Stimulated activated CD8-positive, alpha-beta memory T cell treated with anti-CD3 and anti-CD28 coated beads, Interleukin-2, amount 100 ng/mL, for 48 hours (primary cell): ENCODE data around the gene NME3.

Source experiments
- DNase-seq, 2 donors: peaks; one replicate each; pipeline ENCODE4 v3.0.0-alpha.2; 2020; ENCODE audit warnings: low read depth in 2 of 2

Gene NME3

DNA sequence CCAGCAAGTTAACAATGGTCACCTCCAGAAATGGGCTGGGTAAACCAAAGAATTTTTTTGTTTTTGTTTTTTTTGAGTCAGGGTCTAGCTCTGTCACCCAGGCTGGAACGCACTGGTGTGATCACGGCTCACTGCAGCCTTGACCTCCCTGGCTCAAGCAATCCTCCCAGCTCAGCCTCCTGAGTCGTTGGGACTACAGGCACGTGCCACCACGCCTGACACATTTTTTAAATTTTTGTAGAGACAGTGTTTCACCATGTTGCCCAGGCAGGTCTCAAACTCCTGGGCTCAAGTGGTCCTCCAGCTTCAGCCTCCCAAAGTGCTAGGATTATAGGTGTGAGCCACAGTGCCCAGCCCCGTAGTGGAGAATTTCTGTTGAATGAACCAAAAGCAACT lies 9.3 kb upstream of the NME3 start:
- DNase-seq, result no peak

DNA sequence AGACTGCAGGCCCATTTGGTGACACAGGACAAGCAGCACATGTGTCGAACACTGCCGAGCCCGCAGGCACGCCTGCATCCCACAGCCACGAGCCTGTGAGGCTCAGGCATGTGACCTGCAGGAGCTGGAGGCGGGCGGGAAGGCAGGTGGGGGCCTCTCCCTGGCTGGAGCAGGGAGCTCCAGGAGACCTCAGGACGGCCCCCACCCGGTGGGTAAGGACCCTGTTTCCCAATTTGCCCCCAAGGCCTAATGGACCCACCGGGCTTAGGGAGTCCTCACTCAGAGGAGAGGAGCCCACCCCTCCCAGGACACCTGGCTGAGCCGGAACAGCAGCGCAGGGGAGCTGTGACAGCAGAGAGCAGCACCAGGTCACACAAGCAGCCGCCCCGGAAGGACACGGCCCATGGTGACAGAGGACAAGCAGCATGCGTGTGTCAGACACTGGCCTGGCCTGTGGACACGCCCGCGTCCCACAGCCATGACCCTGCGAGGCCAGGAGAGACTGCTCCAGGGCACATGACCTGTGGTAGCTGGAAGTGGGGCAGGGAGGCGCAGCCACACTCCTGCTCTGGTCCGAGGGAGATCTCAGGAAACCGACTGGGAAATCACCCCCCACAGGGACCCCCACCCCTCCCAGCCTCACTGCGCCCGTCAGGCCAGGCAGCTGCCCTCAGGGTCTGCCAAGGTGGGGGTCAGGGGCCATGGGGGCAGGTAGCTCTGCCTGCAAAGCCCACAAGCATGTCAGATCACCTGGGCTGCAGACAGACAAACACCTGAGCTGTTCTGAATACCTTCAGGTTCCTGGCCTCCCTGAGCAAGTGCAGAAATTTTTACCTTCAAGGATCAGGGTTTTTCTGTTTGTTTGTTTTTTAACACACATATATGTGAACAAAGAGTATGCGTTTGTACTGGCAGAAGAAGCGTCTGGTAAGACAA lies 8.7 kb upstream of the NME3 start:
- no peak for DNase-seq

DNA sequence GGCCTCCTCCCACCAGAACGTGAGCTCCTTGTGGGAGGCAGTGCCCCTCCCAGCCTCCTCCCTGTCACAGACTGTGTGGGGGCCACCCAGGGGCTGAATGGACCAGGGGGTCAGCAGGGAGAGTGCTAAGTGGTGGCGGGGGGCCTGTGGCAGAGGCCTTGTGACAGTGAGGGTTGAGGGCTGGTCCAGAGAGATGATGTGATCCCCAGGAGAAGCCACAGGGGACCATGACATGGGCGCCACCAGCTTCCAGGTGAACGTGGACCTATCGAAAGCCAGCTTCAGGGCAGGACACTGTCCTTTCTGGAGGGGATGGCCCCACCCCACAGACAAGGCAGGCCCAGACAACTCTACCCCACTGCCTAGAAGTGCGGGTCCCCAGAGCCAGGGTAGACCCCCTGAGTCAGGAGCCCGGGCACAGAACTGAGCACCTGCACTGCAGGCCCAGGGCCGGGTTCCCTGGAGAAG lies 7.9 kb upstream of the NME3 start:
- no peak for DNase-seq

DNA sequence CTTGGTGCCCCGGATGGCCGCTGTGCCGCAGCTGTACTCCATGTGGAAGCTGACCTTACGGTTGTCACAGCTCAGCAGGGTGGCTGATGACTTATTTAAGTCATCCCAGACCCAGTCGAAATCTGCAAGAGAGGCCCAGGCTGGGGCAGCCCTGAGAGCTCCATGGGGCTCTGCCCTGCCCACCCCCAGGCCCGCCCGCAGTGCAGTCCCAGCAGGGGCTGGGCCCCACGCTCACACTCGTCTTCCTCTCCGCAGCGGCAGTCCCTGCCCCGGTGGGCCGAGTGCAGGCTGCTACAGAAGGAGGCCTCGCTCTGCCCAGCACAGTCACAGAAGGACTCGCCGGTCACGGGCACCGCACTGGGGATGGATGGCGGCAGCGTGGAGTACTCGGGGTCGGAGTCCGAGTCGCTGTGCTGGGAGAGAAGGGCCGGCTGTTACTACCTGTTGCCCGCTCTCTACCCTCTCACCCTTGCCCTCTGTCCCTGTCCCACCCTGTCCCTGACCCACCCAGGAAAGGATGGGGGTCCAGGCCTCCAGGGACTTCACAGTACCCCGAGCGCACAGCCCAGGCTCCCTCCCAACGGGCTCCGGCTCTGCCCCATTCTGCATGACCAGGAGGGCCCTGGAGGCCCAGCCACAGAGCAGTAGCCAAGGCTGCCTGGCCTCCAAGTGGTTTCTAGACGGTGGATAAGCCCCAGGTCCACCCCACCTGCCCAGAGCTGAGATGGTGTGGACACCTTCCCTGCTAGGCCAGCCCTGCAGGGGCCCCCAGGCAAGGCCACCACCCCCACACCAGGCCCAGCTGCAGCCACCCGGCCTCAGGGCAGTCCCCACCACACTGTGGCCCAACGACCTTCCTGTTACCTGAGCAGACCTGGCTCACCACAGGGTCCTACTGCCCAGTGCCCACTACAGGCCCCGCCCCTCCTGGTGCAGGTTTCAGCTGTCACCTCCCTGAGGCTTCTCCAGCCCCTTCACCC lies 7.1 kb upstream of the NME3 start:
- no peak for DNase-seq

DNA sequence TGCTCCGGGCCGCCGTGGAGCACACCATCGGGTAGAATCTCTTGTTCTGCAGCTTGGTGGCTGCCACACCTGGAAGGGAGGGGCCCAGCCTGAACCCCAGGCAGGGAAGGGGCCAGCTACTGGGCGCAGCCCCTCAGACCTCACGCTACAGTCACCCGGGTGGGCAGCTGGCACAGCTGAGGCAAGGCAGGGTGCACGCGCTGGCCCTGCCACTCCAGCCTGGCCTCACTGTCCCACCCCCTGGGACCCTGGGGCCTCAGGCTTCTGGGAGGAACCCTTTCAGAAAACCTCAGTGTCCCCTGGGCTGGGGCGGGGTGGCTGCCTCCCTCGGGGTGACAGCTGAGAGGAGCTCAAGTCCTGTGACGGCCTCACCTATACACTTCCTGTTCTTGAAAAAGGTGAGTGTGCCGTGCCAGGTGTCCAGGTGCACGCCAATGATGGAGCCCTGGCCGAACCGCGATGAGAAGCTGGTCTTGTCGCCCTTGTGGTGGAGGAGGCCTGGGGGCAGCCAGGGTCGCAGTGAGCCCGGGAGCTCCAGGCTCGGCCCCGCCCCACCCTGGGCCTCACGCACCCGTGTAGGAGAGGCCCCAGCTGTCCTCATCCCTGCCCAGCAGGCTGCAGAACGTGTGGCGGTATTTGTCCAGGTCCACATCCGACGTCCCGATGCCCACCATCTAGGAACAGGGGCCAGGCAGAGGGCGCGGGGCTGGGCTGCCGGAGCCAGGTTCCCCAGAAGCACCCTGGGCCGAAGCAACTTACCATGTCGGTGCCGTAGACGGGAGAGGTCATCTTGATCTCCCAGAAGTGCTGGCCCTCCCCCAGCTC lies 6.2 kb upstream of the NME3 start:
- no peak for DNase-seq

DNA sequence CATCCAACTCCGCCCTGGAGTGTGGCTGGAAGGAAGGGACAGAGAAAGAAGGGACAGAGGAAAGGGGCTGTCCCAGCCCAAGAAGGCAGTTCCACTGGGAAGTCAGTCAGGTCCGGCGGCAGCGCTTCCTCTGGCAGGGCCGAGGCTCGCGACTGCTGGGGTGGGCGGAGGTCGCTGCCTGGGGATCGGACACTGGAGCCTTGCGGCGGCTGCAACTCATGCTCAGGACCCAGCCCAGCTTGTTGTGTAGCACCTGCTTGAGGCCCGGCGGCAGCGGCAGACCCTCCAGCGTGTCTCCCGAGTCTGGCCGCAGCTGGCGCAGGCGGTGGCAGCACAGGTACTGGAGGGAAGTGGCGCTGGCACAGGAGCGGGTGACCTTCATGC lies 5.6 kb upstream of the NME3 start:
- DNase-seq, result no peak

DNA sequence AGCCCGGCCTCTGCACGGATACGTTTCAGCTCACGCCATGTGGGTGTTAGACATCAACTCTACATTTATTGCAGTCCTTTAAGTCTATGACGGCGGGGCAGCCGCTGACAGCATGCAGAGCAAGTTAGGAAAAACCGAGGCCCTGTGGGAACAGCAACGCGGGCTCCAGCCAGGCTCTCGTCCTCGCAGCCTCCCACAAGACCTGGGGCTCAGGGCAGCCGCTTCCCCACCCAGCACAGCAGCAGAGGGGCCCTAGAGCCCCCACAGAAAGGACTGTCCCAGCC lies 5.3 kb upstream of the NME3 start:
- DNase-seq, result no peak

DNA sequence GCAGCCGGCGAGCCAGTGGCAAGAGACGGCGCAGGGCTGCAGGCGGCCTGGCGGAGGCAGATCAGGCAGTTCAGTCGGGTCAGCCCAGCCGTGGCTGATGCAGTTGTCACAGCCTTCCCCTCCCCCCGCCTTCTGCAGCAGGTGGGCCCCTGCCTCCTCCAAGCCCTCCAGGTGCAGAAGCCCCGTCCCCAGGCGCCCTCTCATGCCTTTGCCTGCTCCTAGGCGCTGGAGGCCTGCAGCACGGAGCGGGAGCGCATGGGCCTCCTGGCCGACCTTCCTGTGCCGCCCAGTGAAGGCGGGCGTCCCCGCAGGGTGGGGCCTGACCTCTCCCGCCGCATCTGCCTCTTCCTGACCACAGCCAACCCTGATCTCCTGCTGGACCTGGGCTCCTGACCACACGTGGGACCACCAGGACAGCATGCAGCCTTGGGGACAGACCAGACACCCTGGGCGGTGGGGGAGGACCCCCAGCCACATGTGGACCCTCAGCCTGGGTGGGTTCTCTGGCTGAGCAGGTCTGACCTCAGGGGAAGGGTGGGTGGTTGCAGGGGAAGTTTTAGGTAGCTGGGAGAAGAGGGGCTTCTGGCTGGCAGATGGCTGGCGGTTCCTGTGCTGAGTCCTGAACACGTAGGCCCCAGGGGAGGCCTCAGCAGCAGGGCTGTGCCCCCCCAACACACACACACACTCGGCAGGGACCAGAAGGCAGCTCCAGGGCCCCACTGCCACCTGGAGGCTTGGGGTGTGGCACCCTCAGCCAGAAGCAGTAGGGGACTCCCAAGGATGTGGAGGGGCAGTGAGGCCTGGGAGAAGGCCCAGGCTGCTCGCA lies 4.7 kb upstream of the NME3 start:
- DNase-seq, result no peak

DNA sequence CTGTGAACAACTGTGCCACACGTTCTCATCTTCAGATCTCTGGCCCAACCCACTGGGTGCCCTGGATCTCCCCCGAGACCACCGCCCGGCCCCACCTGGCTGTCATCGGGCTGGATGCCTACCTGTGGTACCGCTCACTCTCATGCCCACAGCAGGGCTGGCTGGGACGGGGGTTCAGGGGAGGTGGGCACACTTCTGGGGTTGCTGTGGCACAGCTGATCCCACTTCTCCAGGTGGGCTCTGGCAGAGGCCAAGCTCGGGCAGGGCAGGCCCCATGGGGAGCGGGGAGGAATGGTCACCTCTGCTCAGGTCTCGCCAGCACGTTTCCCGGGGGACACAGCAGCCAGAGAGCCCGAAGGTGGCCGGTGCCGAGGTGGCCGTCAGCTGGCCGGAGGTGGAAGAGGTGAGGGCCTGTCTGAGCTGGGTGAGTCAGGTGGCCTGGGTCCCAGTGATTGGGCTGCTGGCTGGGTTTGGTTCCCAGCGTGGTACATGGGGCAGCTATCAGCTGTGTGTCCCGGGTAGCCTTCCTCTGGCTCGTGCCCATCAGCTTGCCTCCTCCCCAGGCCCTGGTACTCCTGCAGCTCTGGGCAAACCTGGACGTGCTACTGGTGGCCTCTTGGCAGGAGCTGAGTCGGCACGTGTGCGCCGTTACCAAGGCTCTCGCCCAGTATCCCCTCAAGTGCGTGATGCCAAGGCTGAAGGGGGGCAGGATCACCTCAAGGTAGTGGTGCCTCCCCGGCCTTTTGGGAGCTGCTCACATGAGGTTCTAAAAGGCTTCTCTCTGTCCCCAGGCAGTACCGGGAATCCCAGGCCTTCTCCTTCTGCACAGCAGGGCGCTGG lies 3.9 kb upstream of the NME3 start:
- DNase-seq, result no peak

DNA sequence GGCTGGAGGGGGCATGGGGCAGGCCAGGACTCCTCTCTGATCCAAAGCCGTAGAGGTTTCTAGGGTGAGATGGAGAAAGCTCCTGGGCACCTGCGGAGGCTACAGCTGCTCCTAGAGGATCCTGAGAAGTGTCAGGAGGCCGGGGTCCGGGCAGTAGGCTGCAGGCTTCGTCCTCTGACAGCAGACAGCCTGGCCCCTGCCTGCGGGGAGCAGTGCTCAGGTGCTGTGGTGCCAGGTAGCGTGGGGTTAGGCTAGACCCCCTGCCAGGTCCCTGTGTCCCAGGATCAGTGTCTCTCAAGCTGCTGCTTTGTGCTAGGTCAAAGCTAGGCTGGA lies 3.1 kb upstream of the NME3 start:
- no peak for DNase-seq

DNA sequence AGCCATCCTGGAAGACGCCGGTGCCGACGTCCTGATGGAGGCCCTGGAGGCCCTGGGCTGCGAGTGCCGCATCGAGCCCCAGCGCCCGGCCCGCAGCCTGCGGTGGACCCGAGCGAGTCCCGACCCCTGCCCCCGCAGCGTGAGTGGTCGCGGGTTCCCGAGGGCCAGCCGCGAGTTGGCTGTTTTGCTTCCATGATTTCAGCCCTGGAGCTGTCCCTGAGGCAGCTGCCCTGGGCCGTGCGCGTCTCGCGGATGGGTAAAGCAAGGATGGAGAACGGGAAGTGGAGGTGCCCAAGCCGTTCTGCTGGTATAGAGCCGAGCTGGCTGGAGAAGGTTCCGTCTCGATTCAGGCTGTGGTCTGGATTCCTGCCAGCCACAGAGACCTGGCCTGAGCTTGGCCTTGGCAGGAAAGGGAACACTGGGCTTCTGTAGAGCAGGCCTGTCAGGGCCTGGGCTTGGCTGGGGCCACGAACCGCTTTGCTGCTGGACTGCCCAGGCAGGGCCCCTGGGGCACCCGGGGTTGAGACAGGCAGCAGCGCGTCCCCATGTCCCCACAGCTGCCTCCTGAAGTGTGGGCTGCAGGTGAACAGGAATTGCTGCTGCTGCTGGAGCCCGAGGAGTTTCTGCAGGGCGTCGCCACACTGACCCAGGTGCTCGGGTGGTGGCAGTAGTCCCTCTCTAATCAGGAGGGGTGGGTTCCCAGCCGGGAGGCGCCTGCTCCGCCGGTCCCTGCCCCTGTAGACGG lies 2.5 kb upstream of the NME3 start:
- no peak for DNase-seq

DNA sequence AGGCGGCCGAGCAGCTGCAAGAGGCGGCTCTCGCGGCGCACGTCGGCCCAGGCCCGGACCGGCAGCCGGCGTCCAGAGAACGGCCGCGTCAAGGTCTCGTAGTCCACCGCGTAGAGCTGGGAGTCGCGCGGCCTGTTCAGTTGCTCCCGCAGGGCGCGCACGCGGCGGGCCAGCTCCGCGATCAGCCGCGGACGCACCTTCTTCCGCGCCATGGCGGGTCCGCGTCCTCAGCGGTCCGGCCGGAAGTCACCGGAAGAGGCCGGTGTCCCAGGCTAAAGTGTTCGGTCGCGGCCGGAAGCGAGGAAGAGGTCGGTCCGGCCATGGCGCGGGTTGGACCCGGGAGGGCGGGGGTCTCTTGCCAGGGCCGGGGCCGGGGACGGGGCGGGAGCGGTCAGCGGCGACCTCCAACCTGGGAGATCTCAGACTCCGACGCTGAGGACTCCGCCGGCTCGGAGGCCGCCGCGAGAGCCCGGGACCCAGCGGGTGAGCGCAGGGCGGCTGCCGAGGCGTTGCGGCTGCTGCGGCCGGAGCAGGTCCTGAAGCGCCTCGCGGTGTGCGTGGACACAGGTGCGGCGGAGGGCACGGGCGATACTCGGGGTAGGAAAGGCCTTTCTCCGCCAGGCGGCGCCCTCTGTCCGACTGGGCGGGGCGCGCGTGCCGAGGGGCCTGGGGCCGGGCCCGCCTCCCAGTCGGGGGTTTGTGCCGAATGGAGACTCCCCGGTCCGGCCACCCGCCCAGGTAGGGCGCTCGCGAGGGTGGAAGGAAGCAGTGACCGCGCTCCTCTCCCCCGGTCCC lies 1.8 kb upstream of the NME3 start, which contains the start of gene MRPS34:
Gene MRPS34 (minus strand): TSS at position 227 of the 795 bp plus-strand sequence. CDS start 15 bp downstream, at position 212.
- DNase-seq, result peak; percentile 69 to 73

DNA sequence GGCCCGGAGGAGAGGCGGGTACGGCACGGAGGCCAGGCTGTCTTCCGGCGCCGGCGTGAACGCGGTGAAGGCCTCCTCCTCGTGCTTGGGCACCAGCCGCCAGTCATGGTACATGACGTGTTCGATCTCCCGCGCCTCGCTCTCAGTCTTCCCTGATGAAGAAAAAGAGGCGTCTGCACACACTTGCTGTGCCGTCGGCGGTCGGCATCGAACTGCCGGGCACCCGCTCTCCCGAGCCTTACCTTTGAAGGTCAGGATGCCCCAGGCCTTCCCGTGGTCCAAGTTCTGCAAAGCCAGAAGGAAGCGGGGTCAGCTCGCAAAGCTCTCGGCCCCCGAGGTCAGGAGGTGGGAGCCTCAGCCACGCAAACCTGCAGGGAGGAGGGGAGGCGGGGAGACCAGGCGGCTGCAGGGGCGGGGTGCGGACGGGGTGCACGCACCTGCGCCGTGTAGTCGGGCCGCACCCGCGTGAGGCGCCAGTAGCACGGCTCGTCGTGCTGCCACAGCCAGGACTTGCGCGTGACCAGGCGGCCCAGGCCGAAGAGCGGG lies 1.1 kb upstream of the NME3 start, which contains the start of gene EME2:
Gene EME2 (plus strand): TSS at position 449 of the 546 bp plus-strand sequence. CDS start 418 bp downstream, outside the sequence.
- DNase-seq, result peak; percentile 34 to 38

DNA sequence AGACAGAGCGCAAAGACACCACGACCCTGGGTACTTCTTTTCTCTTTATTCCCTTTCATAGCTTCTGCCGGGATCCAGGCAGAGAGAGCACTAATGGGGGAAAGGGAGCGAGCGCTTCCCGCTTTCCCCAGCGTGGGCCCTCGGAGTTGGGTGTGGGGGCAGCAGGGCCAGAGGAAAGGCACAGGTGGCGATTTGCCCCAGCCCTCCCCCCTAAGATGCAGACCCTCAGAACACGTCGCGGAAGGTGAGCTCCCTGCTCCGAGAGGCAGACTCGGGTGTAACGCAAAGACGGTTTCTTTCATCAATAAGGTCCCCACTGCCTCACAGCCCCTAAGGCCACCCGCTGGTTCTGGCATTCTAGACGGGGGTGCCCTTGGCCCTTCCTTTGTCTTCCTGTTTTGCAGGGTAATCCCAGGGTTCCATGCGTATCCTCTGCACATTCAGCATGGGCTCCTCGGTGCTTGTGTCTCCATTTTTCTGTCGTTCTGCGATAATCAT lies 570 bp upstream of the NME3 start:
- DNase-seq, result no peak

DNA sequence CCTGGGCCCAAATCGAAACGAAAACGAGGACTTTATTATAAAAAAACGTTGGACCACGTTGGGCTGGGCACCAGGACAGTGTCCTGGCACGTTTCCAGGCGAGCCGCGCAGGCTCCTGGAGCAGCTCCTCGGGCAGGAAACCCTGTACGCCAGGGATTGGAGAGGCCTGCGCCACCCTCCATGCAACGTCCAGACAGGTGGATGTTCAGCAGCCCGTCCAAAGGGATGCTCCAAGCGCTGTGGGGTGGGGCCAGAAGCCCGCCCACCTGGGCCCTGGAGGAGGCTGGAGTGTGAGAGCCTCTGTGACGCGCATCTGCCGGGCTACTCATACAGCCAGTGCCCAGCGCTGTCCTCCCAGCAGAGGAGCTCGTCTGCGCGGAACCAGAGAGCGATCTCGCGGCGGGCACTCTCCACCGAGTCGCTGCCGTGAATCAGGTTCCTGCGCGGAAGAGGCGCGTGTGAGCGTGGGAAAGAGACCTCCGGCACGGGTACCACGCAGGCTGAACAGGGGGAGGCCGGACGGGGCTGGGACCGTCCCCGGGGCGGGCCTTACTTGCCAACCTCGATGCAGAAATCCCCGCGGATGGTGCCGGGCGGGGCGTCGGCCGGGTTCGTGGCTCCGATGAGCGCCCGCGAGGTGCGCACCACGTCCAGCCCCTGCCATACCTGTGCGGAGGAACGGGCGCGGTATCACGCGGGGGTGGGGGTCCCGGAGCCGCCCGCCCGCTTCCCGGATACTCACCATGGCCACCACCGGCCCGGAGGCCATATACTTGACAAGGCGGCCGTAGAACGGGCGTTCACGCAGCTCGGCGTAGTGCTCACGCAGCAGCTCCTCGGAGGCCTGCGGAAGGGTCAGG lies 785 bp downstream of the NME3 start:
- peak; percentile 32 to 60 for DNase-seq

DNA sequence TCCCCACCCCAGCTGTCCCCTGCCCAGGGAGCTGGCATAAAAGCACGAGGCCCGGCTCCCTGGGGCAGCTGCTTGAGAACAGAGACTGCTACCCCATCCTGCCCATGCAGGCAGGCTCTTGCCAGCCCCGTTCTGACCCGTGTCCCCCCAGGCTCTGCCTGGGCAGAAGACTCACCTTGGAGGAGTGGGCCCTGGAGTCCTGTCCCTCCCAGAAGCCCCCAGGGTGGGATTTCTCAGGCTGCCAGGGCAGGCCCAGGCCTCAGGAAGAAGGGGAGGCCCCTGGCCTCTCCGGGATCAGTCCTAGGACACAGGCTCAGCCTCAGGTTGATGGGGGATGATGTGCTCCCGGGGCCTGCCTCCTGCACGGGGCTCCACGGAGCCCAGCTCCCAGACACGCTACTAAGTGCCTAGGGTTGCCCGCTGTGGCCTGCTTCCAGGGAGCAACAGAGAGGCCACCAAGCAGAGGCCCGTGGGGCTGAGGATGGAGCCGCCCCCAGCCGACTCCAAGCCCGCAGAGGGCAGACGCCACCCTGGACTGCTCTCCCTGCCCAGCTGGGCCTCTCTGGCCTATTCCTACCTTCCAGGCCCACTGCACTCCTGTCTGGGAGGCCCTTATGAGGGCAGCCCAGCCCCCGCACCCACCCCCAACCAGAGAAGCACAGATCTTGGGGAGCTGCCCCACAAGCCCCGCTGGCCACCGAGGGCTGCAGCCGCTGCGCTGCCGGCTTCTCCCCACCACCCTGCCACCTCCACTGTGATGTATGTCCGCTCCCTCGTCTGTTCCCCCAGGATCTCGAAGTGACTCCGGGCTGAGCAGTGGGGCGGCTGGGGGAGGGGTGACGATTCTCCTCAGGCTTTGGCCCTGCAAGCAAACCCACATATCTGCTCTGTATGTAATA lies 1.7 kb downstream of the NME3 start:
- no peak for DNase-seq
